Fibroblast of the aortic adventitia (primary cell): Measurements from ENCODE around the gene ARID3B. TPM values are rescaled to one million over a fixed set of nuclear protein-coding genes. Genes with fewer than 3 reads are reported as not detected.

ENCODE experiments used
- DNase-seq: peaks from one replicate; pipeline ENCODE4 v3.0.0-alpha.2; 2010; ENCODE audit warnings: low read depth
- H3K4me3 ChIP-seq: 2 replicates; pipeline ENCODE4 v1.5.1; 2011; ENCODE audit warnings: low read depth, mild to moderate bottlenecking, control low read depth, low read length, moderate library complexity
- CTCF ChIP-seq: IDR thresholded peaks from 2 replicates; pipeline ENCODE4 v1.5.1; 2011; ENCODE audit warnings: mild to moderate bottlenecking, low read length, control low read depth, inconsistent platforms; ENCODE audit not compliant: insufficient read depth
- total RNA-seq: library from RNA; depleted of rRNA; stranded (reverse); fragments of >200 nt; gene quantifications from 2 replicates; pipeline ENCODE4 v1.2.3, GENCODE V29; 2012; ENCODE audit warnings: low replicate concordance

ARID3B gene
- total RNA-seq, 1 donor, result 2.5 TPM

- no peak overlapping the region for H3K4me3 ChIP-seq
- TF ChIP-seq CTCF, result no peak
- DNase-seq, result no peak
Measured at GRCh38 chr15:74619916-74620635, 79.1 kb downstream of the ARID3B start.

GRCh38 chr15:74620636-74621545, 79.9 kb downstream of the ARID3B start:
- DNase-seq, result peak; percentile 75
- peak; percentile 93 for TF ChIP-seq CTCF
- no peak overlapping the region for H3K4me3 ChIP-seq

- TF ChIP-seq CTCF, result no peak
- no peak overlapping the region for H3K4me3 ChIP-seq
- no peak for DNase-seq
Measured at GRCh38 chr15:74621546-74621920, 80.5 kb downstream of the ARID3B start.

- no peak overlapping the region for H3K4me3 ChIP-seq
- DNase-seq, result no peak
- TF ChIP-seq CTCF, result no peak
Measured at GRCh38 chr15:74621936-74622335, 80.9 kb downstream of the ARID3B start.

GRCh38 chr15:74622758-74623157, 81.7 kb downstream of the ARID3B start:
- H3K4me3 ChIP-seq, result no peak overlapping the region
- no peak for DNase-seq
- no peak for TF ChIP-seq CTCF

GRCh38 chr15:74624020-74624602, 83.1 kb downstream of the ARID3B start:
- no peak for DNase-seq
- TF ChIP-seq CTCF, result no peak

More at GRCh38 chr15:74624020-74624602, 83.1 kb downstream of the ARID3B start:
- no peak overlapping the region for H3K4me3 ChIP-seq
